ENCODE measurements around the gene TPK1.
"Not testable (repeated sequence)": the region's sequence is repeated elsewhere in the genome, so short reads cannot be mapped to it uniquely, and the experiment has no call there.

The TPK1 gene

GRCh38 chr7:144474800-144475615 is 360.8 kb downstream of the TPK1 start:
- DNase-seq (ENCODE audit: low spot score), result no peak

- DNase-seq (ENCODE audit: low spot score), result no peak
Measured at GRCh38 chr7:144474363-144474762, 361.5 kb downstream of the TPK1 start.

- DNase-seq (ENCODE audit: low spot score), result no peak
Measured at GRCh38 chr7:144473908-144474307, 361.9 kb downstream of the TPK1 start.

- DNase-seq (ENCODE audit: low spot score), result no peak
Measured at GRCh38 chr7:144470078-144470477, 365.8 kb downstream of the TPK1 start.

GRCh38 chr7:144468990-144469732 is 366.7 kb downstream of the TPK1 start:
- no peak for DNase-seq (ENCODE audit: low spot score)

GRCh38 chr7:144459635-144460034 is 376.2 kb downstream of the TPK1 start:
- no peak for DNase-seq (ENCODE audit: low spot score)

GRCh38 chr7:144455040-144455404 is 380.8 kb downstream of the TPK1 start:
- no peak for DNase-seq (ENCODE audit: low spot score)

GRCh38 chr7:144454256-144455039 is 381.4 kb downstream of the TPK1 start:
- no peak for DNase-seq (ENCODE audit: low spot score)

GRCh38 chr7:144452064-144452463 is 383.8 kb downstream of the TPK1 start:
- DNase-seq (ENCODE audit: low spot score), result no peak

- no peak for DNase-seq (ENCODE audit: low spot score)
Measured at GRCh38 chr7:144445590-144445989, 390.3 kb downstream of the TPK1 start.

- DNase-seq (ENCODE audit: low spot score), result no peak
Measured at GRCh38 chr7:144439717-144440205, 396.1 kb downstream of the TPK1 start.

- DNase-seq (ENCODE audit: low spot score), result no peak
Measured at GRCh38 chr7:144438759-144439158, 397.1 kb downstream of the TPK1 start.

GRCh38 chr7:144437370-144438191 is 398.3 kb downstream of the TPK1 start:
- no peak for DNase-seq (ENCODE audit: low spot score)

GRCh38 chr7:144436500-144436899 is 399.4 kb downstream of the TPK1 start:
- no peak for DNase-seq (ENCODE audit: low spot score)

GRCh38 chr7:144428431-144428830 is 407.4 kb downstream of the TPK1 start:
- no peak for DNase-seq (ENCODE audit: low spot score)

- DNase-seq (ENCODE audit: low spot score), result not testable (repeated sequence)
Measured at GRCh38 chr7:144427539-144427938, 408.3 kb downstream of the TPK1 start.

- not testable (repeated sequence) for DNase-seq (ENCODE audit: low spot score)
Measured at GRCh38 chr7:144418931-144419330, 416.9 kb downstream of the TPK1 start.

GRCh38 chr7:144416341-144416740 is 419.5 kb downstream of the TPK1 start:
- no peak for DNase-seq (ENCODE audit: low spot score)

- no peak for DNase-seq (ENCODE audit: low spot score)
Measured at GRCh38 chr7:144415858-144416257, 420.0 kb downstream of the TPK1 start.

GRCh38 chr7:144414815-144415214 is 421.0 kb downstream of the TPK1 start:
- no peak for DNase-seq (ENCODE audit: low spot score)

- no peak for DNase-seq (ENCODE audit: low spot score)
Measured at GRCh38 chr7:144410441-144410840, 425.4 kb downstream of the TPK1 start.

GRCh38 chr7:144408121-144408520 is 427.7 kb downstream of the TPK1 start:
- no peak for DNase-seq (ENCODE audit: low spot score)
